K562 (cell line): Measurements from ENCODE around the gene ARL8A. TPM values are rescaled to one million over a fixed set of nuclear protein-coding genes. Genes with fewer than 3 reads are reported as not detected.
A peak's percentile ranks its signal among the peaks of the same experiment; 100 is the strongest.

Experiments used
- ADNP ChIP-seq: fragments of 200-800 bp; sonication (Bioruptor generic); IDR thresholded peaks from 2 replicates; pipeline ENCODE4 v1.6.1; 2016; ENCODE audit warnings: missing genetic modification characterization, missing compliant biosample characterization
- ARHGAP35 ChIP-seq: fragments of 450-650 bp; IDR thresholded peaks from 2 replicates; pipeline ENCODE4 v1.6.1; 2018; ENCODE audit not compliant: partially characterized antibody
- CHCHD3 ChIP-seq: fragments of 250-450 bp; sonication (Bioruptor Pico); IDR thresholded peaks from 2 replicates; pipeline ENCODE4 v2.1.2; 2022; ENCODE audit warnings: mild to moderate bottlenecking
- CUX1 ChIP-seq: fragments of 200-800 bp; sonication (Bioruptor generic); IDR thresholded peaks from 2 replicates; pipeline ENCODE4 v1.6.1; 2016; ENCODE audit warnings: missing genetic modification characterization, missing compliant biosample characterization
- GTF3C2 ChIP-seq: IDR thresholded peaks from 3 replicates; pipeline ENCODE4 v1.6.1; 2011; ENCODE audit warnings: borderline replicate concordance, mild to moderate bottlenecking, moderate library complexity; ENCODE audit not compliant: insufficient read length; ENCODE audit errors: extremely low read depth
- PTRF ChIP-seq: fragments of 450-650 bp; IDR thresholded peaks from 2 replicates; pipeline ENCODE4 v1.6.1; 2016; ENCODE audit warnings: mild to moderate bottlenecking, missing genetic modification characterization, missing compliant biosample characterization
- SMAD2 ChIP-seq: fragments of 150-350 bp; IDR thresholded peaks from 2 replicates; pipeline ENCODE4 v1.6.1; 2014; ENCODE audit warnings: low read depth, mild to moderate bottlenecking, low read length
- ZNF217 ChIP-seq: sonication (generic); formaldehyde crosslinking; IDR thresholded peaks from 2 replicates; pipeline ENCODE4 v1.8.0; 2022; ENCODE audit warnings: mild to moderate bottlenecking, missing genetic modification reagents
- ZNF263 ChIP-seq: sonication (generic); formaldehyde crosslinking; IDR thresholded peaks from 2 replicates; pipeline ENCODE4 v1.8.0; 2022; ENCODE audit warnings: mild to moderate bottlenecking, missing genetic modification reagents, borderline replicate concordance
- ZNF384 ChIP-seq: IDR thresholded peaks from 2 replicates; pipeline ENCODE4 v1.6.1; 2012; ENCODE audit warnings: low read depth, low read length, improper control_type of control experiment
- ZNF507 ChIP-seq: conservative IDR thresholded peaks from 2 replicates; pipeline ENCODE4 v1.6.1; 2017; ENCODE audit warnings: missing genetic modification characterization, missing compliant biosample characterization
- polyA plus RNA-seq, 8 experiments: library from polyadenylated mRNA; depleted of rRNA in 4 of 8; stranded (reverse) in 5 of 8; unstranded in 3 of 8; fragments of >200 nt; fragmentation: Nextera tagmentation in 2 of 8; fragmentation: Illumina TruSeq in 1 of 8; extraction: Ambion mirVana in 2 of 8; extraction: Trizol in 1 of 8; gene quantifications; 2 replicates each; pipeline versions ENCODE4 v1.2.1 to v1.2.3, GENCODE V29; 2011 to 2014; ENCODE audit warnings: inconsistent platforms in 1 of 8, missing spikeins in 1 of 8
- total RNA-seq, 7 experiments: library from RNA; depleted of rRNA in 6 of 7; stranded (reverse); fragments of >200 nt in 6 of 7; fragmentation: Illumina TruSeq in 2 of 7; extraction: Trizol in 2 of 7; gene quantifications; 2 replicates each; pipeline versions ENCODE4 v1.2.1 to v1.2.3, GENCODE V29; 2011 to 2021; ENCODE audit warnings: low replicate concordance in 1 of 7
- TF ChIP-seq, protein P1 (sequence below), 2 experiments: fragments of 150-350 bp in 1 of 2; IDR thresholded peaks; 2 replicates each; pipeline ENCODE4 v1.6.1; 2012 to 2016; ENCODE audit warnings: low read depth in 2 of 2, low read length in 2 of 2, mild to moderate bottlenecking in 1 of 2, moderate library complexity in 1 of 2
- TF ChIP-seq, protein P2 (sequence below): sonication (generic); formaldehyde crosslinking; IDR thresholded peaks from 2 replicates; pipeline ENCODE4 v1.8.0; 2022; ENCODE audit warnings: mild to moderate bottlenecking, missing genetic modification reagents

The ARL8A gene
- total and polyA plus RNA-seq, 9 of the 15 experiments (the other 6 are each of a cell fraction or from before 2014, with no cell fraction given), result 0.17 to 27.3 (median 15.6) TPM

- TF ChIP-seq CUX1 (CRISPR knock-in tag) (no peak), SMAD2 (no peak), ZNF217 (no peak), CHCHD3 (CRISPR knock-in tag) (no peak), GTF3C2 (no peak), ARHGAP35 (no peak), ADNP (tag) (no peak), PTRF (tag) (no peak), ZNF507 (tag) (no peak), ZNF384 (no peak), ZNF263 (CRISPR knock-in tag) (peak; percentile 92)
- TF ChIP-seq, protein P1, sequence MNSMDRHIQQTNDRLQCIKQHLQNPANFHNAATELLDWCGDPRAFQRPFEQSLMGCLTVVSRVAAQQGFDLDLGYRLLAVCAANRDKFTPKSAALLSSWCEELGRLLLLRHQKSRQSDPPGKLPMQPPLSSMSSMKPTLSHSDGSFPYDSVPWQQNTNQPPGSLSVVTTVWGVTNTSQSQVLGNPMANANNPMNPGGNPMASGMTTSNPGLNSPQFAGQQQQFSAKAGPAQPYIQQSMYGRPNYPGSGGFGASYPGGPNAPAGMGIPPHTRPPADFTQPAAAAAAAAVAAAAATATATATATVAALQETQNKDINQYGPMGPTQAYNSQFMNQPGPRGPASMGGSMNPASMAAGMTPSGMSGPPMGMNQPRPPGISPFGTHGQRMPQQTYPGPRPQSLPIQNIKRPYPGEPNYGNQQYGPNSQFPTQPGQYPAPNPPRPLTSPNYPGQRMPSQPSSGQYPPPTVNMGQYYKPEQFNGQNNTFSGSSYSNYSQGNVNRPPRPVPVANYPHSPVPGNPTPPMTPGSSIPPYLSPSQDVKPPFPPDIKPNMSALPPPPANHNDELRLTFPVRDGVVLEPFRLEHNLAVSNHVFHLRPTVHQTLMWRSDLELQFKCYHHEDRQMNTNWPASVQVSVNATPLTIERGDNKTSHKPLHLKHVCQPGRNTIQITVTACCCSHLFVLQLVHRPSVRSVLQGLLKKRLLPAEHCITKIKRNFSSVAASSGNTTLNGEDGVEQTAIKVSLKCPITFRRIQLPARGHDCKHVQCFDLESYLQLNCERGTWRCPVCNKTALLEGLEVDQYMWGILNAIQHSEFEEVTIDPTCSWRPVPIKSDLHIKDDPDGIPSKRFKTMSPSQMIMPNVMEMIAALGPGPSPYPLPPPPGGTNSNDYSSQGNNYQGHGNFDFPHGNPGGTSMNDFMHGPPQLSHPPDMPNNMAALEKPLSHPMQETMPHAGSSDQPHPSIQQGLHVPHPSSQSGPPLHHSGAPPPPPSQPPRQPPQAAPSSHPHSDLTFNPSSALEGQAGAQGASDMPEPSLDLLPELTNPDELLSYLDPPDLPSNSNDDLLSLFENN (IDR thresholded peaks at IDR 0.05; ENCODE audit: low read depth in 2 of 2, low read length in 2 of 2), result 0 out of 4 replicates have a peak, but pooled peaks of 1 of the 2 experiments have one; percentile 59
- TF ChIP-seq, protein P2, sequence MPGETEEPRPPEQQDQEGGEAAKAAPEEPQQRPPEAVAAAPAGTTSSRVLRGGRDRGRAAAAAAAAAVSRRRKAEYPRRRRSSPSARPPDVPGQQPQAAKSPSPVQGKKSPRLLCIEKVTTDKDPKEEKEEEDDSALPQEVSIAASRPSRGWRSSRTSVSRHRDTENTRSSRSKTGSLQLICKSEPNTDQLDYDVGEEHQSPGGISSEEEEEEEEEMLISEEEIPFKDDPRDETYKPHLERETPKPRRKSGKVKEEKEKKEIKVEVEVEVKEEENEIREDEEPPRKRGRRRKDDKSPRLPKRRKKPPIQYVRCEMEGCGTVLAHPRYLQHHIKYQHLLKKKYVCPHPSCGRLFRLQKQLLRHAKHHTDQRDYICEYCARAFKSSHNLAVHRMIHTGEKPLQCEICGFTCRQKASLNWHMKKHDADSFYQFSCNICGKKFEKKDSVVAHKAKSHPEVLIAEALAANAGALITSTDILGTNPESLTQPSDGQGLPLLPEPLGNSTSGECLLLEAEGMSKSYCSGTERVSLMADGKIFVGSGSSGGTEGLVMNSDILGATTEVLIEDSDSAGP (CRISPR knock-in tag), result no peak
Observed at GRCh38 chr1:202165942-202166843, 21.7 kb upstream of the ARL8A start (continued).
